Astrocyte of the spinal cord (primary cell): ENCODE data around the gene TSPEAR.

Experiments used
- DNase-seq: peaks from one replicate; pipeline ENCODE4 v3.0.0; 2011; ENCODE audit warnings: low read depth, low spot score
- H3K4me3 ChIP-seq: 2 replicates; pipeline ENCODE4 v1.5.1; 2011; ENCODE audit warnings: low read depth, mild to moderate bottlenecking, low read length, moderate library complexity
- CTCF ChIP-seq: IDR thresholded peaks from 2 replicates; pipeline ENCODE4 v1.5.1; 2012; ENCODE audit warnings: low read depth, mild to moderate bottlenecking, low read length, inconsistent platforms
- in situ Hi-C: cut with HindIII; loops from 2 replicates; pipeline ENCODE4 v1.10.0; 2017; ENCODE audit warnings: low sequenced_read_pairs

The TSPEAR gene

GRCh38 chr21:44471996-44472395, 239.4 kb downstream of the TSPEAR start:
- no peak for TF ChIP-seq CTCF
- H3K4me3 ChIP-seq, result no peak overlapping the region
- DNase-seq, result no peak
- in situ Hi-C loops, result no loop called here

DNA sequence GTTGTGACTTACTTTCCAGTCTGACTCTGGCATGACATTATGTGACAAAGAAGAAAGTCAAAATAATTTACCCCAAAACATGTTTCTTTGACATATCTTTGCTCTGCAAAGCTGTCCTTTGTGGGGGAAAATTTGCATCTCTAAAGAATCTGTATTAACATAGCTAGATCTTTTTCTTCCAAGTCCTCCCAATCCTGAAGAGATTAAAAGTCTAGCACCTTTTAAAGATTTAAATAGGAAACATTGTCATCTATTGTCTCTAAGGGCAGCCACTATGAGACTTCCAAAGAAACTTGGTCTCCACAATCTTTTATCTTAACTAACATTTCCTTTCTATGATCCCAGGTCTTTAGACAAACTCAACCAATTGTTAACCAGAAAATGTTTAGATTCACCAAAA, 240.0 kb downstream of the TSPEAR start:
- DNase-seq, result no peak
- in situ Hi-C loops, result no loop called here
- no peak for TF ChIP-seq CTCF
- no peak overlapping the region for H3K4me3 ChIP-seq

- no peak overlapping the region for H3K4me3 ChIP-seq
- DNase-seq, result no peak
- in situ Hi-C loops, result no loop called here
- no peak for TF ChIP-seq CTCF
These were observed 243.5 kb downstream of the TSPEAR start for GRCh38 chr21:44467859-44468195.

DNA sequence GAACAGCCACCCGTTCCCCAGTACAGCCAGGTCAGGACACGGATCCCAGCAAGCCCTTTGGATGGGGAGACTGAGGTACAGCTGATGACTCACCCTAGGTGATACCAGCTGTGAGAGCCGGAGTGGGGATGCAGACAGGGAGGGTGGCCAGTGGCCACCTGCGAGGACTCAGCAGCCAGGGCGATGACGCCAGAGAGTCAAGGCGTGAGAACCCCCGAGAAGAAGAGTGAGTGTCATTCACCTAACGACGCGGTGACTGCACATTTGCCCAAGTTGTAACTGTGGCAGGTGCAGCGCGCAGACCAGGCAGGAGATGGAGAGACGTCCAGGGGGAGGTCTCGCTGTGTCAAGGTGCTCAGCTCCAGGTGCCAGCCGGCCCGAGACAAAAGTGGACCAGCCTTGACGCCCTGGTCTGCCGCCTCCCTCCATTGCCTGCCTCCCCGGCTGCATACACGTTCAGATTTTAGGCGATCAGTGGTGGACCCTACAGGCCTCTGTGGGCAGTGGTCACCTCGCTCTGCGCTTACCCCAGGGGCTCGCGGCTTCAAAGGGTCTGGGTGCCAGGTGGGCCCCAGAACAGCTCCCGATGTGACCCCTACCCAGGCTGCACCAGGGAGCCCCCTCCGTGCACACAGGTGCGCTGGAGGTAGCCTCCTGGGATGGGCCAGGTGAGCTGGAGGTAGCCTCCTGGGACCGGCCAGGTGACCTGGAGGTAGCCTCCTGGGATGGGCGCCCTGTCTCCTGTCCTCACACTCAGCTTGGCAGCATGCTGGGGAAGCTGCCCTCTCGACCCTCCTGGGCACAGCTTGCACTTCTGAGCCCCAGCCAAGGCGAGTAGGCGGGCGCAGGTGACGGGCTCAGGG, 244.1 kb downstream of the TSPEAR start:
- no peak overlapping the region for H3K4me3 ChIP-seq
- in situ Hi-C loops, result no loop called here
- TF ChIP-seq CTCF, result no peak
- no peak for DNase-seq

DNA sequence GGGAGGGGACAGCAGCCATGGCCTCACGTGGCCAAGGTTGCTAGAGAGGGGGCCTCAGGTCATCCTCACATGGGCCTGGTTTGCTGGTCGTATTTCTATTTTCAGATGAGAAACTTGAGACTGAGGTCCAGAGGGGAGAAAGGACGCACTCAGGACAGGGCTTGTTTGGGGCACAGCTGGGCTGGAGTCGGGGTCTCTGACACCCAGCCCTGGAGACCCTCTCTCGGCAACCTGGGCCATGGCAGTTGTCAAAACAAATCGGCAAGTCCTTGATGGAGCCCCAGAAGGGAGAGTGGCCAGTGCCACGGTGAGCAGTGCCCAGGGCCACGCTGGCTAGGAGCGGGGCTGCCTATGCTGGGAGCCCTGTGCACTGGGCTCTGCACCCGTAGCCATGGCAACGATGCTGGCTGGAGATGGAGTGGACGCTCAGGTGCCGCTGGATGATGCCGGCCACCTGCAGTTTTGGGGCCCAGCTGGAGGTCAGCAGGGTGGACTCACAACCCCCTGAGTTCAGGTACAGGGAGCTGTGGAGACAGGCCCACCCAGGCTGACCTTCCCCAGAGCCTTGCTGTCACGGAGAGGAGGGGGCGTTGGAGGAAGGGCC, 244.9 kb downstream of the TSPEAR start:
- DNase-seq, result no peak
- in situ Hi-C loops, result no loop called here
- no peak for TF ChIP-seq CTCF

GRCh38 chr21:44464351-44464750, 247.0 kb downstream of the TSPEAR start:
- H3K4me3 ChIP-seq, result no peak overlapping the region
- no peak for DNase-seq
- no peak for TF ChIP-seq CTCF
- in situ Hi-C loops, result no loop called here

More for the DNA sequence above, 244.9 kb downstream of the TSPEAR start:
- no peak overlapping the region for H3K4me3 ChIP-seq
